GM10266 (cell line): Measurements from ENCODE around the gene DLG5.

Experiments
- DNase-seq: peaks from one replicate; pipeline ENCODE4 v3.0.0; 2012; ENCODE audit errors: extremely low spot score
- TF ChIP-seq, protein P1 (sequence below): IDR thresholded peaks from 2 replicates; pipeline ENCODE4 v1.5.1; 2012; ENCODE audit warnings: mild to moderate bottlenecking, low read depth; ENCODE audit not compliant: control insufficient read depth, insufficient read depth; ENCODE audit errors: missing control alignments

The DLG5 gene

DNA sequence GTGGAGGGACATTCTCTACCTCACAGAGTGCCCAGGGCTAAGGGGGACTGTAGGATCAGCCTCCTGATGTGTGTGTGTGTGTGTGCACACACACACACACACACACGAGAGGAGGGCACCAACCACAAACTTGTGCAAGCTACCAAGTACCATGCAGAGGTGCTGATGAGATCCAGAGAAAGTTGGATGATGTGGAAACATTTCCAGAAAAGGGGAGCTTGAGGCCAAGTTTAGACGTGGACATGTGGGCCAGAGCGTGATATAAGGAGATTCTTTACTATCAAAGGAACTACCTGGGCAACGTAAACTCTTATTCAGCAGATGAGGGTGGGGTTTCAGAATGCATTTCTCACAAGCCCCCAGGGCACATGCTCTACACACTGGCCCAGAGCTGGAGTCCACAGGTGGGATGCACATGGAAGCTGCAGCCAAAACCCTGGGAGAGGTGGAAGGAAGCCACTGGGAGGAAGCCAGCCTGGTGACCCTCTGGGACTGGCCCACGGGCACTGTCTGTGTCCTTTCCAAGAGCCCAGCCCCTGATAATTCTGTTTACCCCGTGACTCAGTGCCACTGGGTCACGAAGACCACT, 53.5 kb downstream of the DLG5 start:
- DNase-seq = no peak
- TF ChIP-seq, protein P1, sequence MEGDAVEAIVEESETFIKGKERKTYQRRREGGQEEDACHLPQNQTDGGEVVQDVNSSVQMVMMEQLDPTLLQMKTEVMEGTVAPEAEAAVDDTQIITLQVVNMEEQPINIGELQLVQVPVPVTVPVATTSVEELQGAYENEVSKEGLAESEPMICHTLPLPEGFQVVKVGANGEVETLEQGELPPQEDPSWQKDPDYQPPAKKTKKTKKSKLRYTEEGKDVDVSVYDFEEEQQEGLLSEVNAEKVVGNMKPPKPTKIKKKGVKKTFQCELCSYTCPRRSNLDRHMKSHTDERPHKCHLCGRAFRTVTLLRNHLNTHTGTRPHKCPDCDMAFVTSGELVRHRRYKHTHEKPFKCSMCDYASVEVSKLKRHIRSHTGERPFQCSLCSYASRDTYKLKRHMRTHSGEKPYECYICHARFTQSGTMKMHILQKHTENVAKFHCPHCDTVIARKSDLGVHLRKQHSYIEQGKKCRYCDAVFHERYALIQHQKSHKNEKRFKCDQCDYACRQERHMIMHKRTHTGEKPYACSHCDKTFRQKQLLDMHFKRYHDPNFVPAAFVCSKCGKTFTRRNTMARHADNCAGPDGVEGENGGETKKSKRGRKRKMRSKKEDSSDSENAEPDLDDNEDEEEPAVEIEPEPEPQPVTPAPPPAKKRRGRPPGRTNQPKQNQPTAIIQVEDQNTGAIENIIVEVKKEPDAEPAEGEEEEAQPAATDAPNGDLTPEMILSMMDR = no peak

DNA sequence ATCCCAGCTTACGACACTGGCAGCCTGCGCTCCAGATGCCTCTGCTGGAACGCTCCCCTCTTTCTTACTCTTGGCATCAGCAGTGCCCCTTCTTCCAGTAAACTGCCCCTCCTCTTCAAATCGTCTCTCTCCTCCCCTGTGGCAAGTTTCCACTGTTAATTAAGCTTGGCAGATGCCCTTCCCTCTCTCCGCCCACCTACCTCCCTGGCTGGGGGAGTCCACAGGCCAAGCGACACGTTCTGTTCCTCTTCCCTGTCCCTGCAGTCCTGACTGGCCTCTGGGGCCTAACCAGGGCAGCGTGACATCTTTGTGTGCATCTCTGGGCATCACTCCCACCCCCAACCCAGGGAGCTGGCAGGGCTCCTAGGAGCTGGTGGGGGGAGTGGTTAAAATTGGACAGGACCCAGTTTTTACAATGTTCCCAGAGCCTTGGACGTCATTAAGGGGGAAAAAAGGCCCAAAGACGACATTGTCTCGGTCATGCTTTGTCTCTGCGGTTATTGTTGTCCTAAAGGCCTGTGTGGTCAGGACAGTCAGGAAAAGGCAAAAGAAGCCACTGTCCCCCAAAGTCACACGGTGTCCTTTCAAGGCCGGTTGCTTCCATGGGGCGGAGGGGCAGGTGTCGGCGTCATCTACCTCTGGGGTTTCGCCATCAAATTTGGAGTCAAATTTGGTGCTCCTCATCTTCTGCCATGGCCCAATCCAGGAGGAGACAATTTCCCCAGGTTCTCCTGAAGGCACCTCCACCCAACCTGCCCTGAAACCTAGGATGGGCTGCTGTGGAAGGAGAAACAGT, 54.2 kb downstream of the DLG5 start:
- TF ChIP-seq, protein P1 = no peak
- DNase-seq = no peak

DNA sequence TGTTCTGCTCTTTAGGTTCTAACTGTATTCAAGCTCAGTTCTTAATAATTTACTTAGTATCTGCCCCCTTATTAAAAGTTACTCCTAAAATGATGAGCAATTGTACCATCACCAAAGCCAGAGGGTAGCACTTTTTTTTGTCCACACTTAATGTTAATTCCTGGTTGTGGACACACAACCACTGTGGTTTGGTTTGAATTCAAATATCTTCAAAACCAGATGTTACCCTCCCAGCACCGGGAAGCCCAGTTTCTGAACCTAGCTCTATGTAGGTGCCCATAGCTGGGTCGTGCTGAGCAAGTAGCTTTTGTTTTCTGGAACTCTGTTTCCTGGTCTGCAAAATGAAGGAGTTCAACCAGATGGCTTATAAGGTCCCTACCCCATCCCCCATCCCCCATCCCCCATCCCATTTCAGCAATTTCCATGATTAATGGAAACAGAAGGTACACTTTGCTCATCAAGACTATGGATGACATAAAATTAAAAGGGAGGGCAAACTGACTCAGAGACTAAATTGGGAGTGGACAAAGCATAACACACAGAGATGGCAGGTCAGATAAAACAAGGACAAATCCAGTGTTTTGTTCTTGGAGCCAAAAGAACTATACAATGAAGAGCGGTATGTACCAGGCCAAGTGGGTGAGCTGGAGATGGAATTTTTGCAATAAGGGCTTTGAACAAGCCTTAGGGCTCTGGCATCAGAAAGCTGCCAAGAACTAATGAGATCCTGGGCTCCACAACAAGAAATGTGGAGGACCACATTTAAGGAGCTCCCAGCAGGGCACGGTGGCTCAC, 56.7 kb downstream of the DLG5 start:
- no peak for DNase-seq

DNA sequence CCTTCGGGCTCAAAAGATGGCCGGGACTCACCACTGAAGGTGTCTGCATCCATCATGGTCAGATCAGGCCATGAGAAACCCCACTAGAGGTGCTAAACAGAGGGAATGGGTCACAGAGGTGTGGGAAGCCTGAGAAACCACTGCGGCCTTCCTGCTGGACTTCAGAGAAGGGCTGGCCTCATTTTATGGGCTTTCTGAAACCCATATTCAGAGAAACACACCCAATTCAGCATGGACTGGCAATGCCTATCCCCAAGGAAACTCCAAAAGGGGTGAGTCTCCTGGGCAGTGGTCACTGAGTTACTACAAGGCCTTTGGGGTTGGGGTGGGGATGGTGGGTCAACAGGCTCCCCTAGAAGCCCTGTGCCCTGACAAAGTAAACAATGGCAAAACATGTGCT, 58.0 kb downstream of the DLG5 start:
- TF ChIP-seq, protein P1 = no peak
- DNase-seq = no peak

More for the DNA sequence above, 56.7 kb downstream of the DLG5 start:
- TF ChIP-seq, protein P1 = no peak

DNA sequence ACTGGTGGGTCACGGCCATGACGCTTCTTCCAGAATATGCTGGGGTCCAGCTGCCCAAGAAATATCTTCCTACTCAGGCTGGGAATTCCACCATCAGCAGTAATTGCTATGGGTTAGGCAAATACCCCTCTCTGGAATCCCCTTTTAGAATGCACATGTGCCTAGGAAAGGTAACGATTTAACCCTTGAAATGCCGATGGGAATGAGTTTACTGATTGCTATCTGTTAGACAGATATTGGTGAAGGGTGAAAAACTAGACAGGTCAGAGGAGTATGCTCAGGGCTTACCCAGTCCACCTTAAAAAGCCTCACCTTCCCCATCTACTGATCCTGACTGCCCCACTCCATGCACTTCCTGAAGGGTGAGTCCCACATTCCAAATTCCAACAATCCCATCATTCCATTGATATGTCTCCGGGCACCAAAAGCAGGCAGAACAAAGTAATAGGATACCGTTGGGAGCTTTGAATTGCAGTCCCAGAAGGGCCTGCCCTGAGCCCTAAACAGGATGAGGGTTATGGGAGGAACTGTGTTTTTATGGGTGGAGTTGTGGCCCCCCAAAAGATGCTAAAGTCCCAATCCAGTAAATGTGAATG, 59.3 kb downstream of the DLG5 start:
- TF ChIP-seq, protein P1 = no peak
- no peak for DNase-seq

DNA sequence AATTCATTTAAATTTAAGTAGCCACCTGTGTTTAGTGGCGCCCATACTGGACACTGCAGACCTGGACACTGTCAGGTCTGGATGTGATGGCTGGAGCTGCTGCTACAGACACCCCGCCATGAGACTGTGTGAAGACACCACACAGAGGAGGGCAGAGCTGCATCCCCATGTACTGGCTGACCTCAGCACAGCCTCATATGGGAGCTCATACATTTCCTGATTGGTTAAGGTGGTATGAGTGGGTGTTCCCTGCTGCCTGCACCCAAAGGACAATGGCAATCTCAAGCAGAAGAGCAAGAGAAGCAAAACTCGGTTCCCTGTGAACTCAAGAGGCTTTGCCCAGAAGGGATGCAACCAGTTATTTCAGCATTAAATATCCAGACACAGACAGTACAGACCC, 60.0 kb downstream of the DLG5 start:
- no peak for DNase-seq
- TF ChIP-seq, protein P1 = no peak
